GM23338 (cell line): ENCODE data around the gene SYNE4. TPM values are rescaled to one million over a fixed set of nuclear protein-coding genes. Genes with fewer than 3 reads are reported as not detected.

Experiments
- ATAC-seq: fragments of 200-7000 bp; cut with Tn5 transposase; 3 replicates; pipeline ENCODE4 v1.9.1; 2020
- DNase-seq: peaks from one replicate; pipeline ENCODE4 v3.0.0-alpha.2; 2015; ENCODE audit warnings: low spot score
- H2AFZ ChIP-seq: fragments of 200-600 bp; sonication (generic); 2 replicates; pipeline ENCODE4 v1.8.0; 2016; ENCODE audit warnings: antibody characterized with exemption, mild to moderate bottlenecking, moderate library complexity
- H3F3A ChIP-seq: fragments of 200-600 bp; sonication (generic); replicated peaks from 2 replicates; pipeline ENCODE4 v1.8.0; 2017; ENCODE audit warnings: antibody characterized with exemption, mixed run types, low read depth
- H3K27ac ChIP-seq: fragments of 200-600 bp; sonication (generic); 2 replicates; pipeline ENCODE4 v1.6.1; 2016; ENCODE audit warnings: low read depth
- H3K27me3 ChIP-seq: fragments of 200-600 bp; sonication (generic); 2 replicates; pipeline ENCODE4 v1.8.0; 2016; ENCODE audit warnings: mild to moderate bottlenecking, mixed run types, moderate library complexity; ENCODE audit not compliant: insufficient read depth
- H3K36me3 ChIP-seq: fragments of 200-600 bp; sonication (generic); 2 replicates; pipeline ENCODE4 v1.8.0; 2016; ENCODE audit warnings: mild to moderate bottlenecking; ENCODE audit not compliant: insufficient read depth
- H3K4me1 ChIP-seq: fragments of 200-600 bp; sonication (generic); 2 replicates; pipeline ENCODE4 v1.8.0; 2016; ENCODE audit warnings: mild to moderate bottlenecking, moderate library complexity; ENCODE audit not compliant: insufficient read depth
- H3K4me2 ChIP-seq: fragments of 200-600 bp; sonication (generic); 2 replicates; pipeline ENCODE4 v1.7.1; 2017; ENCODE audit warnings: mixed run types
- H3K4me3 ChIP-seq: fragments of 200-600 bp; sonication (generic); 2 replicates; pipeline ENCODE4 v1.6.1; 2016; ENCODE audit warnings: mixed run types
- H3K79me2 ChIP-seq: fragments of 200-600 bp; sonication (generic); replicated peaks from 2 replicates; pipeline ENCODE4 v1.8.0; 2017; ENCODE audit warnings: mild to moderate bottlenecking; ENCODE audit not compliant: insufficient read depth
- H3K9me2 ChIP-seq: fragments of 200-600 bp; sonication (generic); 2 replicates; pipeline ENCODE4 v1.8.0; 2017; ENCODE audit not compliant: insufficient read depth
- H4K20me1 ChIP-seq: fragments of 200-600 bp; sonication (generic); replicated peaks from 2 replicates; pipeline ENCODE4 v1.8.0; 2017; ENCODE audit warnings: mild to moderate bottlenecking; ENCODE audit not compliant: insufficient read depth
- H3K27ac Mint-ChIP-seq: 2 replicates; pipeline ENCODE4 v1.8.0; 2020; ENCODE audit warnings: inconsistent platforms, mild to moderate bottlenecking, moderate library complexity, mixed read lengths
- H3K27me3 Mint-ChIP-seq: 3 replicates; pipeline ENCODE4 v1.8.0; 2022; ENCODE audit warnings: low read depth, mild to moderate bottlenecking, moderate library complexity, mixed read lengths, inconsistent platforms; ENCODE audit not compliant: insufficient read depth, poor library complexity
- H3K36me3 Mint-ChIP-seq: 3 replicates; pipeline ENCODE4 v1.8.0; 2021; ENCODE audit warnings: low read depth, mild to moderate bottlenecking, inconsistent platforms, moderate library complexity, mixed read lengths
- H3K4me1 Mint-ChIP-seq: 3 replicates; pipeline ENCODE4 v1.8.0; 2020; ENCODE audit warnings: mild to moderate bottlenecking, inconsistent platforms, mixed read lengths
- H3K4me3 Mint-ChIP-seq: 3 replicates; pipeline ENCODE4 v1.8.0; 2021; ENCODE audit warnings: moderate library complexity, mild to moderate bottlenecking, inconsistent platforms, mixed read lengths
- H3K9me3 Mint-ChIP-seq: 3 replicates; pipeline ENCODE4 v1.8.0; 2020; ENCODE audit warnings: moderate library complexity, mild to moderate bottlenecking, inconsistent platforms, mixed read lengths
- CREB1 ChIP-seq: fragments of 250-450 bp; sonication (Bioruptor Pico); IDR thresholded peaks from 2 replicates; pipeline ENCODE4 v1.5.0; 2020; ENCODE audit warnings: low read depth, mild to moderate bottlenecking, moderate library complexity
- CTCF ChIP-seq, 2 experiments: fragments of 200-600 bp in 1 of 2; sonication (generic) in 1 of 2; conservative IDR thresholded peaks; 2 replicates each; pipeline versions ENCODE4 v1.5.1 to v1.6.1; 2016 to 2017; ENCODE audit warnings: antibody characterized with exemption in 2 of 2, low read depth in 2 of 2, mild to moderate bottlenecking in 2 of 2, moderate library complexity in 1 of 2
- ETS1 ChIP-seq: IDR thresholded peaks from 2 replicates; pipeline ENCODE4 v1.6.1; 2016; ENCODE audit warnings: antibody characterized with exemption
- EZH2 ChIP-seq: fragments of 200-600 bp; sonication (generic); IDR thresholded peaks from one replicate; pipeline ENCODE4 v1.8.0; 2017; ENCODE audit warnings: antibody characterized with exemption, mild to moderate bottlenecking, low read depth; ENCODE audit not compliant: unreplicated experiment
- EZH2phosphoT487 ChIP-seq: fragments of 200-600 bp; sonication (generic); IDR thresholded peaks from one replicate; pipeline ENCODE4 v1.8.1; 2018; ENCODE audit warnings: antibody characterized with exemption; ENCODE audit not compliant: unreplicated experiment
- JUNB ChIP-seq: IDR thresholded peaks from one replicate; pipeline ENCODE4 v1.6.1; 2016; ENCODE audit warnings: antibody characterized with exemption; ENCODE audit not compliant: unreplicated experiment
- NANOG ChIP-seq: IDR thresholded peaks from 2 replicates; pipeline ENCODE4 v1.6.1; 2016; ENCODE audit warnings: antibody characterized with exemption, borderline replicate concordance
- POLR2AphosphoS5 ChIP-seq: IDR thresholded peaks from 2 replicates; pipeline ENCODE4 v1.6.1; 2016; ENCODE audit warnings: antibody characterized with exemption, low read depth
- REST ChIP-seq: IDR thresholded peaks from one replicate; pipeline ENCODE4 v1.6.1; 2018; ENCODE audit warnings: antibody characterized with exemption; ENCODE audit not compliant: unreplicated experiment
- STAT1 ChIP-seq: IDR thresholded peaks from one replicate; pipeline ENCODE4 v1.6.1; 2016; ENCODE audit warnings: antibody characterized with exemption; ENCODE audit not compliant: unreplicated experiment
- ZNF114 ChIP-seq: fragments of 250-450 bp; sonication (Bioruptor Pico); IDR thresholded peaks from 2 replicates; pipeline ENCODE4 v1.5.0; 2020; ENCODE audit warnings: mild to moderate bottlenecking, moderate library complexity
- ZNF331 ChIP-seq: fragments of 250-450 bp; sonication (Bioruptor Pico); IDR thresholded peaks from 2 replicates; pipeline ENCODE4 v1.5.0; 2020; ENCODE audit warnings: low read depth, mild to moderate bottlenecking, moderate library complexity
- ZNF462 ChIP-seq: fragments of 250-450 bp; sonication (Bioruptor Pico); IDR thresholded peaks from 2 replicates; pipeline ENCODE4 v1.5.0; 2020; ENCODE audit warnings: mild to moderate bottlenecking, moderate library complexity
- polyA plus RNA-seq: library from polyadenylated mRNA; unstranded; fragments of >200 nt; fragmentation: Nextera tagmentation; extraction: Ambion mirVana; gene quantifications from 2 replicates; pipeline ENCODE4 v1.2.1, GENCODE V29; 2016
- total RNA-seq: library from RNA; depleted of rRNA; stranded (reverse); fragments of >200 nt; shearing (Covaris generic); gene quantifications from 2 replicates; pipeline ENCODE4 v1.2.3, GENCODE V29; 2014

Gene SYNE4
- total and polyA plus RNA-seq, 2 experiments from 2014 or later: 26.1 to 49.8 TPM

GRCh38 chr19:35958660-35959039, 50.0 kb downstream of the SYNE4 start:
- peak overlapping the region; percentile 41; the same call in 1 of the 3 replicates for H3K4me3 Mint-ChIP-seq
- no peaks in the 10 kb centered on the region for H3K36me3 Mint-ChIP-seq
- peak overlapping the region; percentile 53 for H3K4me3 ChIP-seq
- peaks cover 48% of the 10 kb centered on the region for H3K27me3 ChIP-seq
- no peaks in the 10 kb centered on the region for H3K9me2 ChIP-seq
- peak overlapping the region; percentile 91 for H2AFZ ChIP-seq
- no peak; the same call in 2 of the 3 replicates for ATAC-seq
- H3K9me3 Mint-ChIP-seq: no peaks in the 10 kb centered on the region
- H3K27ac ChIP-seq: no peak overlapping the region
- TF ChIP-seq NANOG: no peak
- no peak for TF ChIP-seq CREB1 (CRISPR knock-in tag)
- TF ChIP-seq EZH2: no peak
- no peak for TF ChIP-seq REST
- TF ChIP-seq ZNF331 (CRISPR knock-in tag): no peak
- no peak for TF ChIP-seq ETS1
- no peak for TF ChIP-seq ZNF114
- TF ChIP-seq STAT1: no peak
- no peak for TF ChIP-seq CTCF (conservative IDR thresholded peaks at IDR 0.05; ENCODE audit: low read depth in 2 of 2)
- TF ChIP-seq POLR2AphosphoS5: no peak
- no peak for TF ChIP-seq ZNF462 (CRISPR knock-in tag)
- TF ChIP-seq JUNB: no peak
- TF ChIP-seq EZH2phosphoT487: no peak
- H3K4me2 ChIP-seq: peak overlapping the region; percentile 82; the same call in 1 of the 2 replicates
- H3F3A ChIP-seq: no peaks in the 10 kb centered on the region
- H3K27ac Mint-ChIP-seq: no peak overlapping the region
- H3K4me1 ChIP-seq: no peaks in the 10 kb centered on the region
- peaks cover 4% of the 10 kb centered on the region for H3K4me1 Mint-ChIP-seq
- no peaks in the 10 kb centered on the region for H3K79me2 ChIP-seq
- peak; percentile 35 for DNase-seq
- H3K27me3 Mint-ChIP-seq: peaks cover 41% of the 10 kb centered on the region
- no peaks in the 10 kb centered on the region for H3K36me3 ChIP-seq
- H4K20me1 ChIP-seq: no peaks in the 10 kb centered on the region
